ENCODE results near the gene KRTAP5-6. TPM values are rescaled to one million over a fixed set of nuclear protein-coding genes. Genes with fewer than 3 reads are reported as not detected.

KRTAP5-6 gene
- total and polyA plus RNA-seq, 10 donors: not detected

GRCh38 chr11:1699771-1700170, 2.8 kb downstream of the KRTAP5-6 start:
- no peaks in the 10 kb centered on the region for H3K36me3 ChIP-seq
- no peak overlapping the region for H3K27ac ChIP-seq
- DNase-seq: peak; percentile 31
- H3K4me3 ChIP-seq: no peak overlapping the region
- peaks cover 0 to 6% (median 0%) of the 10 kb centered on the region in 7 donors for H3K27me3 ChIP-seq (replicated peaks in 1 of 7)
- H3K4me1 ChIP-seq: peaks cover 0 to 8% (median 0%) of the 10 kb centered on the region in 6 donors
- intact Hi-C loops (cut with DNase I; ENCODE audit: low total_unique reads): loop anchor here (10.0 kb wide), 1 partner anchor 455 kb away; no protein-coding TSS in a partner anchor
- TF ChIP-seq CTCF (IDR thresholded peaks at IDR 0.05 in 8 of 11, conservative IDR thresholded peaks at IDR 0.05 in 3 of 11): no peak
- TF ChIP-seq POLR2AphosphoS5 (IDR thresholded peaks at IDR 0.05): no peak
- no peak for TF ChIP-seq POLR2A (IDR thresholded peaks at IDR 0.05)
- no peaks in the 10 kb centered on the region for H3K9me3 ChIP-seq
- 76 to 93% (median 90%) methylated on average over 2 to 5 of the region's 5 CpGs for WGBS, 5 donors

- Histone ChIP-seq H3K36me3 (no peaks in the 10 kb centered on the region), H3K4me3 (no peak overlapping the region), H3K4me1 (peaks cover 0 to 19% (median 0%) of the 10 kb centered on the region in 6 donors), H3K27me3 (replicated peaks in 1 of 7) (peaks cover 0 to 6% (median 0%) of the 10 kb centered on the region in 7 donors), H3K9me3 (no peaks in the 10 kb centered on the region), H3K27ac (no peak overlapping the region)
- WGBS, 5 donors: 36 to 58% (median 53%) methylated on average over 7 to 10 of the region's 10 CpGs
- TF ChIP-seq CTCF (IDR thresholded peaks at IDR 0.05 in 8 of 11, conservative IDR thresholded peaks at IDR 0.05 in 3 of 11) (no peak), POLR2AphosphoS5 (IDR thresholded peaks at IDR 0.05) (no peak), POLR2A (IDR thresholded peaks at IDR 0.05) (no peak)
- peak; percentile 50 for DNase-seq
- intact Hi-C loops (cut with DNase I; ENCODE audit: low total_unique reads): no loop called here
These were observed 4.3 kb downstream of the KRTAP5-6 start for GRCh38 chr11:1701091-1701807.

GRCh38 chr11:1702506-1702905, 5.5 kb downstream of the KRTAP5-6 start:
- no peaks in the 10 kb centered on the region for H3K9me3 ChIP-seq
- 83 to 97% (median 91%) methylated on average over 10 of the region's 10 CpGs for WGBS, 5 donors
- DNase-seq: peak; percentile 4
- no peak overlapping the region for H3K27ac ChIP-seq
- H3K27me3 ChIP-seq (replicated peaks in 1 of 7): peaks cover 0 to 6% (median 0%) of the 10 kb centered on the region in 7 donors
- H3K4me1 ChIP-seq: peaks cover 0 to 19% (median 5%) of the 10 kb centered on the region in 6 donors
- intact Hi-C loops (cut with DNase I; ENCODE audit: low total_unique reads): no loop called here
- TF ChIP-seq POLR2AphosphoS5 (IDR thresholded peaks at IDR 0.05) (no peak), POLR2A (IDR thresholded peaks at IDR 0.05) (no peak), CTCF (IDR thresholded peaks at IDR 0.05 in 8 of 11, conservative IDR thresholded peaks at IDR 0.05 in 3 of 11) (no peak)
- H3K36me3 ChIP-seq: no peaks in the 10 kb centered on the region
- H3K4me3 ChIP-seq: no peak overlapping the region

GRCh38 chr11:1703146-1703545, 6.2 kb downstream of the KRTAP5-6 start:
- Histone ChIP-seq H3K27ac (no peak overlapping the region), H3K9me3 (no peaks in the 10 kb centered on the region), H3K27me3 (replicated peaks in 1 of 7) (peaks cover 0 to 6% (median 0%) of the 10 kb centered on the region in 7 donors), H3K4me1 (peaks cover 0 to 19% (median 5%) of the 10 kb centered on the region in 6 donors), H3K4me3 (no peak overlapping the region), H3K36me3 (no peaks in the 10 kb centered on the region)
- TF ChIP-seq POLR2AphosphoS5 (IDR thresholded peaks at IDR 0.05) (no peak), POLR2A (IDR thresholded peaks at IDR 0.05) (no peak), CTCF (IDR thresholded peaks at IDR 0.05 in 8 of 11, conservative IDR thresholded peaks at IDR 0.05 in 3 of 11) (no peak)
- DNase-seq: no peak
- 85 to 96% (median 90%) methylated on average over 6 of the region's 6 CpGs for WGBS, 5 donors
- intact Hi-C loops (cut with DNase I; ENCODE audit: low total_unique reads): no loop called here

Data from spleen (tissue), 11 donors.